ENCODE measurements around the gene DUOXA1.

DUOXA1 gene

GRCh38 chr15:45129651-45130129 lies at the start of gene DUOXA1, which contains the start of gene DUOX1:
TSS of gene DUOXA1 (minus strand) at chr15:45129879. CDS start at chr15:45123014, 6,865 bp downstream.
TSS of gene DUOX1 (plus strand) at chr15:45129994. CDS start at chr15:45131967, 1,973 bp downstream.
- no peak for DNase-seq

GRCh38 chr15:45177285-45177684 lies 47.6 kb upstream of the DUOXA1 start:
- DNase-seq, result no peak

GRCh38 chr15:45174577-45174976 lies 44.9 kb upstream of the DUOXA1 start:
- DNase-seq, result no peak

- no peak for DNase-seq
These were observed 44.4 kb upstream of the DUOXA1 start for GRCh38 chr15:45174069-45174468.

- no peak for DNase-seq
These were observed 42.2 kb upstream of the DUOXA1 start for GRCh38 chr15:45171912-45172311.

- DNase-seq, result no peak
These were observed 40.2 kb upstream of the DUOXA1 start for GRCh38 chr15:45169608-45170480.

- no peak for DNase-seq
These were observed 39.3 kb upstream of the DUOXA1 start for GRCh38 chr15:45168751-45169551.

GRCh38 chr15:45168286-45168685 lies 38.6 kb upstream of the DUOXA1 start:
- no peak for DNase-seq

GRCh38 chr15:45167631-45168205 lies 38.0 kb upstream of the DUOXA1 start:
- no peak for DNase-seq

- DNase-seq, result peak; percentile 59
These were observed 37.4 kb upstream of the DUOXA1 start for GRCh38 chr15:45166834-45167630.

- no peak for DNase-seq
These were observed 35.9 kb upstream of the DUOXA1 start for GRCh38 chr15:45165536-45165935.

GRCh38 chr15:45164914-45165313 lies 35.2 kb upstream of the DUOXA1 start:
- no peak for DNase-seq

- no peak for DNase-seq
These were observed 33.8 kb upstream of the DUOXA1 start for GRCh38 chr15:45163508-45163856.

- DNase-seq, result no peak
These were observed 33.3 kb upstream of the DUOXA1 start for GRCh38 chr15:45162771-45163507.

GRCh38 chr15:45161666-45162065 lies 32.0 kb upstream of the DUOXA1 start:
- no peak for DNase-seq

GRCh38 chr15:45157974-45158373 lies 28.3 kb upstream of the DUOXA1 start:
- no peak for DNase-seq

GRCh38 chr15:45156744-45157455 lies 27.2 kb upstream of the DUOXA1 start:
- DNase-seq, result no peak

- no peak for DNase-seq
These were observed 26.1 kb upstream of the DUOXA1 start for GRCh38 chr15:45155739-45156138.

GRCh38 chr15:45151998-45152828 lies 22.5 kb upstream of the DUOXA1 start:
- no peak for DNase-seq

GRCh38 chr15:45150997-45151396 lies 21.3 kb upstream of the DUOXA1 start:
- DNase-seq, result no peak
